Measurements from ENCODE around the gene FBF1.

- TF ChIP-seq, protein P1, sequence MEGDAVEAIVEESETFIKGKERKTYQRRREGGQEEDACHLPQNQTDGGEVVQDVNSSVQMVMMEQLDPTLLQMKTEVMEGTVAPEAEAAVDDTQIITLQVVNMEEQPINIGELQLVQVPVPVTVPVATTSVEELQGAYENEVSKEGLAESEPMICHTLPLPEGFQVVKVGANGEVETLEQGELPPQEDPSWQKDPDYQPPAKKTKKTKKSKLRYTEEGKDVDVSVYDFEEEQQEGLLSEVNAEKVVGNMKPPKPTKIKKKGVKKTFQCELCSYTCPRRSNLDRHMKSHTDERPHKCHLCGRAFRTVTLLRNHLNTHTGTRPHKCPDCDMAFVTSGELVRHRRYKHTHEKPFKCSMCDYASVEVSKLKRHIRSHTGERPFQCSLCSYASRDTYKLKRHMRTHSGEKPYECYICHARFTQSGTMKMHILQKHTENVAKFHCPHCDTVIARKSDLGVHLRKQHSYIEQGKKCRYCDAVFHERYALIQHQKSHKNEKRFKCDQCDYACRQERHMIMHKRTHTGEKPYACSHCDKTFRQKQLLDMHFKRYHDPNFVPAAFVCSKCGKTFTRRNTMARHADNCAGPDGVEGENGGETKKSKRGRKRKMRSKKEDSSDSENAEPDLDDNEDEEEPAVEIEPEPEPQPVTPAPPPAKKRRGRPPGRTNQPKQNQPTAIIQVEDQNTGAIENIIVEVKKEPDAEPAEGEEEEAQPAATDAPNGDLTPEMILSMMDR (conservative IDR thresholded peaks at IDR 0.05; ENCODE audit: low read depth, low read length) = no peak
- TF ChIP-seq EZH2 (IDR thresholded peaks at IDR 0.05; ENCODE audit: borderline replicate concordance, low read depth, low read length, poor library complexity, severe bottlenecking) = no peak
Observed at GRCh38 chr17:75922173-75922961, 18.5 kb downstream of the FBF1 start.

Measured in A673 (cell line).